ENCODE results near the gene CALM3. TPM values are rescaled to one million over a fixed set of nuclear protein-coding genes. Genes with fewer than 3 reads are reported as not detected.

The CALM3 gene
- total RNA-seq, 1 experiment from 2014 or later = 103 TPM

DNA sequence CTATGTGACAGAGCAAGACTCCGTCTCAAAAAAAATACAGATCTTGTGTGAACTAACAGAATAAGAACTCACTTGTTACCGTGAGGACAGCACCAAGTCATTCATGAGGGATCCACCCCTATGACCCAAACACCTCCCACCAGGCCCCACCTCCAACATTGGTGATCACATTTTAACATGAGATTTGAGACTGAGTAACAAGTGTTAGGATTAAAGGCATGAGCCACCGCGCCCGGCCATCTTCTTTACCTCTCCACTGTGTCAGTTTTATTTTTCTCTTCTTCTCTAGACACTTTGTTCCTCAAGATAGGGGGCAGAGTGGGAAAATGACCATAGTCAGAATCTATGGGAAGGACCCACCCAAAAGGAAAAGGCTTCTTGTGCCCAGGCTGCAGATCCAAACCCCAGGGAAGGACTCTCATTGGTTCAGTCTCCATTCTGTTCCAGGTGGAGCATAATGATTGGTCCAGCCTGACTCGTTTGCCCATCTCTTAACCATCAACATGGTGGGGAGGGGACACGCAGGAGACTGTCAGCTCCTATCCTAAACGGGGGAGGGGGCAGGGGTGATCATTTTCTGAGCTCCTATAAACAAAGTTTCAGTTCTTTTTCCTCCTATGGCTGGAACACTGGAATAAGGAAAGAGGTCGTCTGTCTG lies 1.3 kb upstream of the CALM3 start:
- DNase-seq (ENCODE audit: low spot score) = no peak

GRCh38 chr19:46600384-46601317 lies 479 bp upstream of the CALM3 start:
- peak; percentile 78 for DNase-seq (ENCODE audit: low spot score)

DNA sequence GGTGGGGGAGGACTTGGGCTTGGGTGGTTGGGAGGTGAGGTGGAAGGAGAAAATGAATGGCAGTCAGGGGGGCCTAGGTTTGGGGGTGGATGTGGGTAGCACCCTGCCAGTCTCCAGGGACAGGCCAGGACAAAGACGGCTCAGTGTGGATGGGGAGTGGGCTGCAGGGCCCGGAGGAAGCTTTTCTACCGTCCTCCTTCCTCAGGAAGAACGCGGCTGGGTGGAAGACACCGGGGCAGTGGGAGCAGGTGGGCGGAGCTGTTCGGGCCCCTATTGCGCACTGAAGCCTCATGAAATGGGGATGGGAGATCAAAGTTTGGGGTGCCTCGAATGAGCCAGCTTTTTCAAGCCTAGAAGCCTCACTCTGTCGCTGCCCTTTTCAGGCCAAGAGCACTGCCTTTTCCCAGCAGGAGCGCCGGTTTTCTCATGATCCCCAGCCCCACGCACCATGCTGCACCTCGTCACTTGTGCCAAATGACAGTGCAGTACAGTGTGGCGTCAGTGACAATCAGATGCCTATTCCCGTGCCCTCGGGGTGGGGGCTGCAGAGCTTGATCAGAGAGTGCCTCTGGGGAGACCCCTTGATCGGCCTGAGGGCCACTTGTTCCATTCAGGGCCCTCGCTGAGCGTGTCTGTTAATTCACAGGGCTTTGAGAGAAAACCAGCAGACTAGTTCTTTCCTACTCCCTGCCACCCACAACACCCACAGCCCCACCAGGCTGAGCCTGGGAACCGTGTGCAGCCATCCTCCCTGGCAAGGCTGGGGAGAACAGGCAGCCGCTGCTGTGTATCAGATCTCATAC lies 1.5 kb downstream of the CALM3 start:
- DNase-seq (ENCODE audit: low spot score) = no peak

DNA sequence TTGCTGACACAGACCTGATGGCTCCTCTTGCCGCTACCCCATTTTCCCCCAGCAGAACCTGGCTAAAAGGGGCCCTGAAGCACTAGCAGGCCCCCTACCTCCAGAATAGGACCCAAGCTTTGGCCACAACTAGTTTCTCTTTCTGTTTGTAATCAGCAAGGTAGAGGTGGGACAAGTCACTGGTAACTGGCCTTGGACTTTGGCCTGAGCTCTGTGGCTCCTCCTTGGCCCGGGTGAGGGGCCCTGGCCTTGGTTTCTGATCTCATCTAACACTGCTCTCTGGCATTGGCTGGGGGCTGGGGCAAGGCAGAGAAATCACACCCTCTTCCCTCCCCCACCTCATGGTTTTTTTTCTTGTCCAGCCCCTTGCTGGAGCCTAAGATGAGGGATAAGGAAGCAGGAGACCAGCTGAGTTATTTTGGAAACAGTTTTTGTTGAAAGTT lies 2.1 kb downstream of the CALM3 start:
- DNase-seq (ENCODE audit: low spot score) = no peak

DNA sequence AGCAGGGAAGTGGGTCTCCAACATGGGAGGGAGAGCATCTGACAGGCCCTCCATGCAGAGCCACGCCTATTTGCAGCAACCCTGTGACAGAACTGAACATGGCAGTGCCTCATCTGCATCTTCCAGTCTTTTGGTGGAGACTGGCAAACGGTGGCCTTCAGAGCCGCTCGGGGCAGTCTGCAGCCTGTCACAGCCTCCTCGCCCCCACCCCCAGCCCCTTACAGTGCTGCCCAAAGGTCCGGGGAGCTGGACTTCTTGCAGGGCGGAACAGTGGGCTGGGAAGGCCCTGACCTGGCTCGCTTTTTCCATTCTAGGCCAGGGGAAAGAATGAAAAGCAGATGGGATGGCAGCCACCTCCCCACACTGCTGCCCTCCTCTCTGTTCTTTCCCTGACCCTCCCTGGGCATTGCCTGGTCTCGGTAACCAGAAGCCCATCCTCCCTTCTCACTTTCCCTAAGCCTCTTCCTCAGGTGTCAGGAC lies 2.7 kb downstream of the CALM3 start:
- DNase-seq (ENCODE audit: low spot score) = no peak

GRCh38 chr19:46604781-46605355 lies 3.7 kb downstream of the CALM3 start:
- DNase-seq (ENCODE audit: low spot score) = no peak

DNA sequence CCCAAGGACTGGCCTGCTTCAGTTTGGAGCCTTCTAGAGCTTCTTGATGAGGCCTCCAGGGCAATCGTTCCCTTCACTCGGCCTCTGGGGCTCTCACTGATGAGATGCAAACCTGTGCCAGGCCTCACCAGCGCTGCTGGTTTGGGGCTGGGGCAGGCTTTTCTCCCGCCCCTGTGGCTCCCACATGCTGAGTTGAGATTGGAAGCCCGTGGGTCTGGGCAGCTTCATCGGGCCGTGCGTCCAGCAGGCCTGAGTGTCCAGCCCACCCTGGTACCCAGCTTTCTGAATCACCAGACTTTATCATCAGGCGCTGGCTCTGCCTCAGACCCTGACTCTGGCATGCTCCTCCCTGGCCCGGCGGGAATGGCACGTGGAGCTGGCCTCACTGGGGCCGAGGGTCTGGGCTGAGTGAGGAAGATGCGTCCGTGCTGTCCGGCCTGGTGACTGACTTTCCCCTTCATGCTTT lies 4.3 kb downstream of the CALM3 start:
- no peak for DNase-seq (ENCODE audit: low spot score)

DNA sequence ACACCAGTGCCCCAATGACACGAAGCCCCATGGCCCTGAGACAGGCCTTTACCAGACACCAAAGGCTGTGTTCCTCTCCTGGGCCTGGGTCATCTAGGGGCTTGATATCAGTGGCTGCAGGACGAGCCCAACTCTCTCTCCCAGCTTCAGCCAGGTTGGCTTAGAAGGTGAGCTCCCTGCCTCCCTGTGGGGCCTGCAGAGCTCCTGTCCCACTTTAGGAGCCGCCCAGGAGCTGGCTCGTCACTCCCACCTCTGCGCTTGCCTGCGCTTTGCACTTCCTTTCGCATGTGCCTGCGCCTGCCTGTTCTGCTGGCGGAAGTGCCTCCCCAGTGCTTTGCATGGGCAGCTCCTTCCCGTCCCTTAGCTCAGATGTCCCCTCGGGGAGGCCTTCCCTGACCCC lies 4.9 kb downstream of the CALM3 start:
- DNase-seq (ENCODE audit: low spot score) = no peak

DNA sequence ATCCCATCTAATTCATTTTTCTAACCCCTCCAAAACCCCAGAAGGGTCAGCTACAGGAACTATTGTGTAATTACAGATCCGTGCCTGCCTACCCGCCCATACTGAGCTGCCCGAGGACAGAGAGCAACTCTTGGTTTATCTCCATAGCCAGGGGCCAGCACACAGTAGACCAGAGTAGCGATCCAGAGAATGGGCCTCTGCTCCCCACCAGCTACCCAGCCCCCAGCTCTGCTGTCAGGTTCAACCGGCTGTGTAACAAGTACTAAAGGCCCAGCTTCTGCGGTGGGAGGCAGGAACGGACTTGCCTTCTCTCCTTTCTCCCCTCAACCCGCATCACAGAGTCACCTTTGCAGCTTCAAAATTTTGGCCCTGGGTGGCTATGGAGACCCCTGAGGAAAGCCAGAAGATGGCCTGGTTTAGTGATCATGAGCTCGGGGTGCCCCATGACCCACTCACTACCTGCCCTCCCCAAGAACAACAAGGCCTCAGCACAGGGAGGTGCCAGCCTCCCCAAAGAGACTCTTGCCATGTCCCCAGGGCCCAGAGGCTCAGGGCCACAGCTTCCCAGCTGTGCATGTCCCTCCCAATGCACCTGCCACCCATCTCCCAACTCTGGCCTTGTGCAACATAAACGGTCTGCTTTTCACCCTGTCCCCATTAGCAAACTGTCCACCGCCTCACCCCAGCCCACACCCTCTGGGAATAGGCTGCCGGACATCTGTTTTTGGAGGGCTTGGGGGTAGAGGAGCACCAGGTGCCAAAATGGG lies 5.7 kb downstream of the CALM3 start:
- DNase-seq (ENCODE audit: low spot score) = no peak

DNA sequence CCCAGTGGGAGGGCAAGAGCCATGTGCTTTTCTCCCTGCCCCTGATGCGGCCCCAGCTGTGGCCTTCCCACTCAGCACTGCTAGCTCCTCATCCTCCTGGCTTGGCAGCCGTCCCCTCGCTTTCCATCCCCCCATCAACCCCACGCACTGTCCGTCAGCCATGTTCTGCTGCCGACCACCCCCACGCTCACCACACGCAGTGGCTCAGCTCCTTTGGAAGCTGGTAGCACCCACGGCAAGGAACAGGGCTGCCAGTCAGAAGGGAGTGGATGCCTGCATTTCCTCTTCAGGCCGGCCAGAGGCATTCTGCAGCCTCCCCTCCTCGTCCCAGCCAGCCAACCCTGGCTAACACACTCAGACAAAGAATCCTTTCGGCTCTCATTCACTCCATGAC lies 6.3 kb downstream of the CALM3 start:
- no peak for DNase-seq (ENCODE audit: low spot score)

DNA sequence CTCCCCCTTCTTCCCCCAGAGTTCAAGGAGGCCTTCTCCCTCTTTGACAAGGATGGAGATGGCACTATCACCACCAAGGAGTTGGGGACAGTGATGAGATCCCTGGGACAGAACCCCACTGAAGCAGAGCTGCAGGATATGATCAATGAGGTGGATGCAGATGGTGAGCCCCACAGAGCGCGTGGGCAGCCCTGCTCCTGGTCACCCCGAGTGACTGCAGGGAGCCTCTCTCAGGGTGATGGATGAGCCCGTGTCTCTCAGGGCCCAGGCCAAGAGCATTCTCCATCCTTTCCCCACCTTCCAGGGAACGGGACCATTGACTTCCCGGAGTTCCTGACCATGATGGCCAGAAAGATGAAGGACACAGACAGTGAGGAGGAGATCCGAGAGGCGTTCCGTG lies 7.0 kb downstream of the CALM3 start:
- DNase-seq (ENCODE audit: low spot score) = no peak

GRCh38 chr19:46608581-46609345 lies 7.6 kb downstream of the CALM3 start:
- DNase-seq (ENCODE audit: low spot score) = no peak

DNA sequence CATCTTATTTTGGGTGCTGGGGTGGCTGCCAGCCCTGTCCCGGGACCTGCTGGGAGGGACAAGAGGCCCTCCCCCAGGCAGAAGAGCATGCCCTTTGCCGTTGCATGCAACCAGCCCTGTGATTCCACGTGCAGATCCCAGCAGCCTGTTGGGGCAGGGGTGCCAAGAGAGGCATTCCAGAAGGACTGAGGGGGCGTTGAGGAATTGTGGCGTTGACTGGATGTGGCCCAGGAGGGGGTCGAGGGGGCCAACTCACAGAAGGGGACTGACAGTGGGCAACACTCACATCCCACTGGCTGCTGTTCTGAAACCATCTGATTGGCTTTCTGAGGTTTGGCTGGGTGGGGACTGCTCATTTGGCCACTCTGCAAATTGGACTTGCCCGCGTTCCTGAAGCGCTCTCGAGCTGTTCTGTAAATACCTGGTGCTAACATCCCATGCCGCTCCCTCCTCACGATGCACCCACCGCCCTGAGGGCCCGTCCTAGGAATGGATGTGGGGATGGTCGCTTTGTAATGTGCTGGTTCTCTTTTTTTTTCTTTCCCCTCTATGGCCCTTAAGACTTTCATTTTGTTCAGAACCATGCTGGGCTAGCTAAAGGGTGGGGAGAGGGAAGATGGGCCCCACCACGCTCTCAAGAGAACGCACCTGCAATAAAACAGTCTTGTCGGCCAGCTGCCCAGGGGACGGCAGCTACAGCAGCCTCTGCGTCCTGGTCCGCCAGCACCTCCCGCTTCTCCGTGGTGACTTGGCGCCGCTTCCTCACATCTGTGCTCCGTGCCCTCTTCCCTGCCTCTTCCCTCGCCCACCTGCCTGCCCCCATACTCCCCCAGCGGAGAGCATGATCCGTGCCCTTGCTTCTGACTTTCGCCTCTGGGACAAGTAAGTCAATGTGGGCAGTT lies 8.6 kb downstream of the CALM3 start:
- DNase-seq (ENCODE audit: low spot score) = no peak

- DNase-seq (ENCODE audit: low spot score) = no peak
Measured at GRCh38 chr19:46610413-46610775, 9.3 kb downstream of the CALM3 start.

- DNase-seq (ENCODE audit: low spot score) = no peak
Measured at GRCh38 chr19:46610851-46611770, 10.0 kb downstream of the CALM3 start.

GRCh38 chr19:46611776-46612175 lies 10.6 kb downstream of the CALM3 start:
- no peak for DNase-seq (ENCODE audit: low spot score)

- DNase-seq (ENCODE audit: low spot score) = no peak
Measured at GRCh38 chr19:46613525-46613924, 12.4 kb downstream of the CALM3 start.

DNA sequence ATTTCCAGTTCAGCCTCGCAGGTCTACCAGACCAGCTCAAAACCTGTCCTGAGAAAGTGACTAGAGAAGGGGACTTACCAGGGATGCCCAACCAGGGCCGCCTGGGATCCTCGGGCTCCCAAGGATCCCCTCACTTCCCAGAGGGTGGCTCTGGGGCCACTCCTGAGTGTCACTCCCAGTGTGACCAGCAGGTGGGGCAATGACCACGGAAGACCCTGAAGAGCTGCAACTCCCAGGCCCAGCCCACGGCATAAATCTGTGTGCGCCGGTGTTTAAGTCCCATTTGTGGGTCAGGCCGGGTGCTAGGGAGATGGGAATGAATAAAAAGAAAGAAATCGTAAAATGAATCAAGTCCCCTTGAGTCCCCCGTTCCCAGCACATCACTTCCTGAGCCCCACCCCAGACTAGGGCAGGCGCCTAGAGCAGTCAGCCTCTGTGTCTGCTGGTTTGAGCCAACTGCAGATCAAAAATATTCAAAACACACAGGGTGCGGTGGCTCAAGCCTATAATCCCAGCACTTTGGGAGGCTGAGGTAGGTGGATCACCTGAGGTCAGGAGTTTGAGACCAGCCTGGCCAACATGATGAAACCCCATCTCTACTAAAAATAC lies 13.1 kb downstream of the CALM3 start:
- DNase-seq (ENCODE audit: low spot score) = peak; percentile 54

All from A172 (cell line).